ENCODE measurements around the gene FLOT1. TPM values are rescaled to one million over a fixed set of nuclear protein-coding genes. Genes with fewer than 3 reads are reported as not detected.
A peak's percentile ranks its signal among the peaks of the same experiment; 100 is the strongest.

Gene FLOT1
- total and polyA plus RNA-seq, 9 of the 15 experiments (the other 6 are each of a cell fraction or from before 2014, with no cell fraction given) = 11.7 to 149 (median 118) TPM

DNA sequence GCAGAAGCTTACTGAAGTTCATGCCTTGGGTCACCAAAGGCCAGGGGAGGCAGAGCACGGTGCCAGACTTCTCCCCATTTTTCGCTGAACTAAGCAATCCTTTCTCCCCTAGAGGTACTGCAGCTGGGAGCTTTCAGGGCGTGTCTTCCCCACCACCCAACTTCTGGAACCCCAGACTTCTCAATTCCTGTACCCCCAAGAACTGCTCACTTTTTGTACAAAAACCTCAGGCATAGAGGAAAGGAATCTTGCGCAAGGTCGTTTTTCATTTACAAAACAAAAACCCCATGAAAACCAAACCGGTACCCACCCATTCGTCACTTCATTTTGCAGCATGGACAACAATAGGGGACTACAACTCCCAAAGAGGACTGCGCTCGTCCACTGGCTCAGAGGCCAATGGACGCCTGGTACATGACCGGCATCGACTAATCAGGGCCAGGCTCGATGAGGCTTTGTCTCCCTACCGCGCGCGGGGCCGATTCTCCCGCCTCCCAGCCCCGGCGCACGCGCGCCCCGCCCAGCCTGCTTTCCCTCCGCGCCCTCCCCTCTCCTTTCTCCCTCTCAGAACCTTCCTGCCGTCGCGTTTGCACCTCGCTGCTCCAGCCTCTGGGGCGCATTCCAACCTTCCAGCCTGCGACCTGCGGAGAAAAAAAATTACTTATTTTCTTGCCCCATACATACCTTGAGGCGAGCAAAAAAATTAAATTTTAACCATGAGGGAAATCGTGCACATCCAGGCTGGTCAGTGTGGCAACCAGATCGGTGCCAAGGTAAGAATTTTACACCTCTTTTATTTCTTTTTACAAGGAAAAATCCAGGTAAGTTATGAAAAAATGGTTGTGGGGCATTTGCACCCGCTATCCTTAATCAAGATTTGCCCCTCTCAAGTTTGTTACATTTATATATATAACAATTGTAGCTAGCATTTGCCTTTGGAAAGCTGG is 22.4 kb downstream of the FLOT1 start, which contains the start of gene TUBB:
Gene TUBB, plus strand, starts transcription at position 562 of the 947 bp plus-strand sequence. Its CDS starts 155 bp downstream, at position 717.
- Histone ChIP-seq H3K27me3 (ENCODE audit: control insufficient read depth in 2 of 2, insufficient read depth in 2 of 2, low read length in 2 of 2) (no peaks in the 10 kb centered on the region), H3K79me2 (ENCODE audit: control insufficient read depth, insufficient read depth, low read length) (peaks cover 92% of the 10 kb centered on the region), H4K20me1 (replicated peaks; ENCODE audit: control insufficient read depth, insufficient read depth, low read length) (peaks cover 36% of the 10 kb centered on the region), H3K4me1 (replicated peaks in 1 of 2; ENCODE audit: control insufficient read depth in 2 of 2, insufficient read depth in 2 of 2, low read length in 2 of 2) (peaks cover 24 to 25% of the 10 kb centered on the region in 2 experiments), H3K27ac (ENCODE audit: extremely low read depth, low read depth, low read length) (peak within 1 kb of the TSS; percentile 95), H3K36me3 (ENCODE audit: control insufficient read depth, insufficient read depth, low read length) (peaks cover 38% of the 10 kb centered on the region), H3K9me1 (ENCODE audit: control insufficient read depth, insufficient read depth, low read length) (no peaks in the 10 kb centered on the region), H3K4me3 (peak within 1 kb of the TSS; percentile 89), H3K4me2 (ENCODE audit: insufficient read depth, low read length) (peak within 1 kb of the TSS; percentile 86), H2AFZ (ENCODE audit: low read depth, low read length) (peak within 1 kb of the TSS; percentile 75), H3K9ac (ENCODE audit: insufficient read depth in 1 of 2, low read depth in 2 of 2, low read length in 2 of 2) (peak within 1 kb of the TSS; percentile 96), H3K9me3 (replicated peaks; ENCODE audit: control insufficient read depth, insufficient read depth, low read depth, low read length) (no peaks in the 10 kb centered on the region)
- peak; percentile 78 for ATAC-seq
- ChIA-PET POLR2A (interaction anchor here (0.6 to 27.1 kb wide), 12 partner anchors 9 to 175 kb away, joined by 3 to 524 read pairs (median 4); partner anchors contain the start of genes DHX16 and NRM), CTCF (ENCODE audit: low intra/inter-chr PET ratio) (interaction anchor here (0.9 to 5.0 kb wide), 2 partner anchors 40 to 48 kb away, joined by 3 to 92 read pairs; partner anchors contain the start of gene DHX16)
- FAIRE-seq = peak; percentile 93
- 1% methylated on average over 36 of the region's 38 CpGs for WGBS (ENCODE audit: insufficient coverage, low coverage, missing lambda C conversion rate)
- in situ Hi-C loops (cut with MboI) (loop anchor here (5.0 to 10.0 kb wide), 2 partner anchors 45 to 238 kb away; partner anchors contain the start of gene DHX16), intact Hi-C loops (cut with micrococcal nuclease) (loop anchor here (1.0 to 2.0 kb wide), 4 partner anchors 23 to 163 kb away; partner anchors contain the start of genes FLOT1, GNL1, PPP1R18 and PRR3)
- DNase-seq (ENCODE audit: extremely low read depth in 1 of 4, low spot score in 3 of 4) = peak; percentile 83 to 100 (median 88)
- TSS peak; percentile 45 for BruUV-seq (replicated peaks)
- TF ChIP-seq, protein P1, sequence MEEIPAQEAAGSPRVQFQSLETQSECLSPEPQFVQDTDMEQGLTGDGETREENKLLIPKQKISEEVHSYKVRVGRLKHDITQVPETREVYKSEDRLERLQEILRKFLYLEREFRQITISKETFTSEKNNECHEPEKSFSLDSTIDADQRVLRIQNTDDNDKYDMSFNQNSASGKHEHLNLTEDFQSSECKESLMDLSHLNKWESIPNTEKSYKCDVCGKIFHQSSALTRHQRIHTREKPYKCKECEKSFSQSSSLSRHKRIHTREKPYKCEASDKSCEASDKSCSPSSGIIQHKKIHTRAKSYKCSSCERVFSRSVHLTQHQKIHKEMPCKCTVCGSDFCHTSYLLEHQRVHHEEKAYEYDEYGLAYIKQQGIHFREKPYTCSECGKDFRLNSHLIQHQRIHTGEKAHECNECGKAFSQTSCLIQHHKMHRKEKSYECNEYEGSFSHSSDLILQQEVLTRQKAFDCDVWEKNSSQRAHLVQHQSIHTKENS (CRISPR knock-in tag; IDR thresholded peaks at IDR 0.05) = no peak
- TF ChIP-seq CREM (IDR thresholded peaks at IDR 0.05; ENCODE audit: low read depth) (peak; percentile 92), ZNF23 (CRISPR knock-in tag; IDR thresholded peaks at IDR 0.05) (no peak), U2AF2 (optimal IDR thresholded peaks at IDR 0.05; ENCODE audit: low read depth, low read length) (no peak), MBD2 (IDR thresholded peaks at IDR 0.05; ENCODE audit: borderline replicate concordance, low read depth) (peak; percentile 94), POLR3A (IDR thresholded peaks at IDR 0.05; ENCODE audit: borderline replicate concordance, extremely low read depth, insufficient read depth, insufficient read length) (no peak), ZNF124 (CRISPR knock-in tag; IDR thresholded peaks at IDR 0.05) (no peak), MTA1 (IDR thresholded peaks at IDR 0.05; ENCODE audit: borderline replicate concordance) (peak; percentile 58; the same call in 1 of the 2 replicates), LARP7 (IDR thresholded peaks at IDR 0.05) (peak; percentile 50; the same call in 1 of the 2 replicates)
- TF ChIP-seq, protein P2, sequence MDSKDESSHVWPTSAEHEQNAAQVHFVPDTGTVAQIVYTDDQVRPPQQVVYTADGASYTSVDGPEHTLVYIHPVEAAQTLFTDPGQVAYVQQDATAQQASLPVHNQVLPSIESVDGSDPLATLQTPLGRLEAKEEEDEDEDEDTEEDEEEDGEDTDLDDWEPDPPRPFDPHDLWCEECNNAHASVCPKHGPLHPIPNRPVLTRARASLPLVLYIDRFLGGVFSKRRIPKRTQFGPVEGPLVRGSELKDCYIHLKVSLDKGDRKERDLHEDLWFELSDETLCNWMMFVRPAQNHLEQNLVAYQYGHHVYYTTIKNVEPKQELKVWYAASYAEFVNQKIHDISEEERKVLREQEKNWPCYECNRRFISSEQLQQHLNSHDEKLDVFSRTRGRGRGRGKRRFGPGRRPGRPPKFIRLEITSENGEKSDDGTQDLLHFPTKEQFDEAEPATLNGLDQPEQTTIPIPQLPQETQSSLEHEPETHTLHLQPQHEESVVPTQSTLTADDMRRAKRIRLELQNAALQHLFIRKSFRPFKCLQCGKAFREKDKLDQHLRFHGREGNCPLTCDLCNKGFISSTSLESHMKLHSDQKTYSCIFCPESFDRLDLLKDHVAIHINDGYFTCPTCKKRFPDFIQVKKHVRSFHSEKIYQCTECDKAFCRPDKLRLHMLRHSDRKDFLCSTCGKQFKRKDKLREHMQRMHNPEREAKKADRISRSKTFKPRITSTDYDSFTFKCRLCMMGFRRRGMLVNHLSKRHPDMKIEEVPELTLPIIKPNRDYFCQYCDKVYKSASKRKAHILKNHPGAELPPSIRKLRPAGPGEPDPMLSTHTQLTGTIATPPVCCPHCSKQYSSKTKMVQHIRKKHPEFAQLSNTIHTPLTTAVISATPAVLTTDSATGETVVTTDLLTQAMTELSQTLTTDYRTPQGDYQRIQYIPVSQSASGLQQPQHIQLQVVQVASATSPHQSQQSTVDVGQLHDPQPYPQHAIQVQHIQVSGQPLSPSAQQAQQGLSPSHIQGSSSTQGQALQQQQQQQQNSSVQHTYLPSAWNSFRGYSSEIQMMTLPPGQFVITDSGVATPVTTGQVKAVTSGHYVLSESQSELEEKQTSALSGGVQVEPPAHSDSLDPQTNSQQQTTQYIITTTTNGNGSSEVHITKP (IDR thresholded peaks at IDR 0.05; ENCODE audit: partially characterized antibody) = peak; percentile 46
- TF ChIP-seq, protein P3, sequence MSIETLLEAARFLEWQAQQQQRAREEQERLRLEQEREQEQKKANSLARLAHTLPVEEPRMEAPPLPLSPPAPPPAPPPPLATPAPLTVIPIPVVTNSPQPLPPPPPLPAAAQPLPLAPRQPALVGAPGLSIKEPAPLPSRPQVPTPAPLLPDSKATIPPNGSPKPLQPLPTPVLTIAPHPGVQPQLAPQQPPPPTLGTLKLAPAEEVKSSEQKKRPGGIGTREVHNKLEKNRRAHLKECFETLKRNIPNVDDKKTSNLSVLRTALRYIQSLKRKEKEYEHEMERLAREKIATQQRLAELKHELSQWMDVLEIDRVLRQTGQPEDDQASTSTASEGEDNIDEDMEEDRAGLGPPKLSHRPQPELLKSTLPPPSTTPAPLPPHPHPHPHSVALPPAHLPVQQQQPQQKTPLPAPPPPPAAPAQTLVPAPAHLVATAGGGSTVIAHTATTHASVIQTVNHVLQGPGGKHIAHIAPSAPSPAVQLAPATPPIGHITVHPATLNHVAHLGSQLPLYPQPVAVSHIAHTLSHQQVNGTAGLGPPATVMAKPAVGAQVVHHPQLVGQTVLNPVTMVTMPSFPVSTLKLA (conservative IDR thresholded peaks at IDR 0.05) = peak; percentile 81 to 87
- TF ChIP-seq, protein P4, sequence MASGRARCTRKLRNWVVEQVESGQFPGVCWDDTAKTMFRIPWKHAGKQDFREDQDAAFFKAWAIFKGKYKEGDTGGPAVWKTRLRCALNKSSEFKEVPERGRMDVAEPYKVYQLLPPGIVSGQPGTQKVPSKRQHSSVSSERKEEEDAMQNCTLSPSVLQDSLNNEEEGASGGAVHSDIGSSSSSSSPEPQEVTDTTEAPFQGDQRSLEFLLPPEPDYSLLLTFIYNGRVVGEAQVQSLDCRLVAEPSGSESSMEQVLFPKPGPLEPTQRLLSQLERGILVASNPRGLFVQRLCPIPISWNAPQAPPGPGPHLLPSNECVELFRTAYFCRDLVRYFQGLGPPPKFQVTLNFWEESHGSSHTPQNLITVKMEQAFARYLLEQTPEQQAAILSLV (tag; IDR thresholded peaks at IDR 0.05) = peak; percentile 42; the same call in 1 of the 2 replicates
